Measurements from ENCODE around the gene TMEM204.

The TMEM204 gene

GRCh38 chr16:1601489-1601888 is 68.0 kb downstream of the TMEM204 start:
- FAIRE-seq = no peak

GRCh38 chr16:1602285-1602684 is 68.8 kb downstream of the TMEM204 start:
- FAIRE-seq = no peak
